ENCODE results near the gene ANKS1B.

The ANKS1B gene

DNA sequence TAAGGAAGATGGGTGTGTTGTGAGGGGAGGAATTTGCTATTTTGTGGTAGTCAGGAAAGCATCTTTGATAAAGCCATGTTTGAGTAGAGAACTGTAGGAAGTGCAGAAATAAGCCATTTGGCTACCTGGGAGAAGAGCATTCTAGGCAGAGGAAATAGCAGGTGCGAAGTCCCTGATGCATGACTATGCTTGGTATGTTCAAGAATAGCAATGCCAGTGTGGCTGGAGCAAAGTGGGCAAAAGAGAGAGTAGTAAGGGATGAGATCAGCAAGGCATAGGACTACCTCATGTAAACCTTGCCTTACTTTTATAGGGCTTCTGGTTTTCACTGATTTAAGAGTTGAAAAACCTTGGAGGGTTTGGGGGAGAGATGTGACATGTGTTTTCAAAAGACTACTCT, 702.6 kb downstream of the ANKS1B start:
- TF ChIP-seq, protein P1, sequence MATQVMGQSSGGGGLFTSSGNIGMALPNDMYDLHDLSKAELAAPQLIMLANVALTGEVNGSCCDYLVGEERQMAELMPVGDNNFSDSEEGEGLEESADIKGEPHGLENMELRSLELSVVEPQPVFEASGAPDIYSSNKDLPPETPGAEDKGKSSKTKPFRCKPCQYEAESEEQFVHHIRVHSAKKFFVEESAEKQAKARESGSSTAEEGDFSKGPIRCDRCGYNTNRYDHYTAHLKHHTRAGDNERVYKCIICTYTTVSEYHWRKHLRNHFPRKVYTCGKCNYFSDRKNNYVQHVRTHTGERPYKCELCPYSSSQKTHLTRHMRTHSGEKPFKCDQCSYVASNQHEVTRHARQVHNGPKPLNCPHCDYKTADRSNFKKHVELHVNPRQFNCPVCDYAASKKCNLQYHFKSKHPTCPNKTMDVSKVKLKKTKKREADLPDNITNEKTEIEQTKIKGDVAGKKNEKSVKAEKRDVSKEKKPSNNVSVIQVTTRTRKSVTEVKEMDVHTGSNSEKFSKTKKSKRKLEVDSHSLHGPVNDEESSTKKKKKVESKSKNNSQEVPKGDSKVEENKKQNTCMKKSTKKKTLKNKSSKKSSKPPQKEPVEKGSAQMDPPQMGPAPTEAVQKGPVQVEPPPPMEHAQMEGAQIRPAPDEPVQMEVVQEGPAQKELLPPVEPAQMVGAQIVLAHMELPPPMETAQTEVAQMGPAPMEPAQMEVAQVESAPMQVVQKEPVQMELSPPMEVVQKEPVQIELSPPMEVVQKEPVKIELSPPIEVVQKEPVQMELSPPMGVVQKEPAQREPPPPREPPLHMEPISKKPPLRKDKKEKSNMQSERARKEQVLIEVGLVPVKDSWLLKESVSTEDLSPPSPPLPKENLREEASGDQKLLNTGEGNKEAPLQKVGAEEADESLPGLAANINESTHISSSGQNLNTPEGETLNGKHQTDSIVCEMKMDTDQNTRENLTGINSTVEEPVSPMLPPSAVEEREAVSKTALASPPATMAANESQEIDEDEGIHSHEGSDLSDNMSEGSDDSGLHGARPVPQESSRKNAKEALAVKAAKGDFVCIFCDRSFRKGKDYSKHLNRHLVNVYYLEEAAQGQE (IDR thresholded peaks at IDR 0.05; ENCODE audit: low read depth): no peak
- TF ChIP-seq TCF12 (IDR thresholded peaks at IDR 0.05; ENCODE audit: low read depth) (no peak), EGR1 (IDR thresholded peaks at IDR 0.05) (no peak), CEBPB (IDR thresholded peaks at IDR 0.05) (no peak), NFIC (IDR thresholded peaks at IDR 0.05) (no peak), RAD21 (IDR thresholded peaks at IDR 0.05; ENCODE audit: low read depth) (no peak), CREB1 (IDR thresholded peaks at IDR 0.05; ENCODE audit: low read depth) (no peak), FOXM1 (IDR thresholded peaks at IDR 0.05; ENCODE audit: borderline replicate concordance, low read depth) (no peak), YY1 (IDR thresholded peaks at IDR 0.05; ENCODE audit: low read depth) (no peak), ZBTB7A (IDR thresholded peaks at IDR 0.05; ENCODE audit: low read depth) (no peak), TEAD4 (IDR thresholded peaks at IDR 0.05) (no peak), EP300 (IDR thresholded peaks at IDR 0.05; ENCODE audit: borderline replicate concordance) (no peak), MAX (IDR thresholded peaks at IDR 0.05) (no peak), TAF1 (IDR thresholded peaks at IDR 0.05; ENCODE audit: low read depth) (no peak)
- TF ChIP-seq, protein P2, sequence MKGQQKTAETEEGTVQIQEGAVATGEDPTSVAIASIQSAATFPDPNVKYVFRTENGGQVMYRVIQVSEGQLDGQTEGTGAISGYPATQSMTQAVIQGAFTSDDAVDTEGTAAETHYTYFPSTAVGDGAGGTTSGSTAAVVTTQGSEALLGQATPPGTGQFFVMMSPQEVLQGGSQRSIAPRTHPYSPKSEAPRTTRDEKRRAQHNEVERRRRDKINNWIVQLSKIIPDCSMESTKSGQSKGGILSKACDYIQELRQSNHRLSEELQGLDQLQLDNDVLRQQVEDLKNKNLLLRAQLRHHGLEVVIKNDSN (IDR thresholded peaks at IDR 0.05): no peak

DNA sequence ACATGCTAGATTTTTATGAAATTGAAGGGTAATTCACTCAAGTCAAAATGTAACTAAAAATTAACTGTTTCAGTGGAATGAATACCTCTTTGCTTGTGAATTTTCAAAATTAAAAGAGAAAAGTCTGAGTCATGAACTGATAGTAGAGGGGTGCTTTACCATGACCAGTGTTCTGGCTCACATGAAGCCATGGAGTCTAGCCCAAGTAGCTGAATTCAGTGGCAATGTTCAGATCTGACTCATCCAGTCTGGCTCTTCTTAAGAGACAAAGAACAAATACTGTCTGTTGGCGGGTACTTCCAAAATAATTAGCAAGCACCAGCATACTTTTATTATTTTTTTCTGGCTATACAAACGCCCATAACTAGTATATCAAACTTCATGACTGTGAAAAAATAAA, 703.5 kb downstream of the ANKS1B start:
- TF ChIP-seq NFIC (IDR thresholded peaks at IDR 0.05) (no peak), FOXM1 (IDR thresholded peaks at IDR 0.05; ENCODE audit: borderline replicate concordance, low read depth) (no peak), MAX (IDR thresholded peaks at IDR 0.05) (no peak), RAD21 (IDR thresholded peaks at IDR 0.05; ENCODE audit: low read depth) (no peak), ZBTB7A (IDR thresholded peaks at IDR 0.05; ENCODE audit: low read depth) (no peak), TCF12 (IDR thresholded peaks at IDR 0.05; ENCODE audit: low read depth) (no peak), CREB1 (IDR thresholded peaks at IDR 0.05; ENCODE audit: low read depth) (no peak), TEAD4 (IDR thresholded peaks at IDR 0.05) (no peak)
- TF ChIP-seq, protein P2 (IDR thresholded peaks at IDR 0.05): no peak
- TF ChIP-seq, protein P1 (IDR thresholded peaks at IDR 0.05; ENCODE audit: low read depth): no peak

GRCh38 chr12:99278899-99279298, 705.8 kb downstream of the ANKS1B start:
- no peak for TF ChIP-seq MAX (IDR thresholded peaks at IDR 0.05)
- no peak for TF ChIP-seq TCF12 (IDR thresholded peaks at IDR 0.05; ENCODE audit: low read depth)
- no peak for TF ChIP-seq FOXM1 (IDR thresholded peaks at IDR 0.05; ENCODE audit: borderline replicate concordance, low read depth)
- no peak for TF ChIP-seq TAF1 (IDR thresholded peaks at IDR 0.05; ENCODE audit: low read depth)
- no peak for TF ChIP-seq NFIC (IDR thresholded peaks at IDR 0.05)
- TF ChIP-seq EP300 (IDR thresholded peaks at IDR 0.05; ENCODE audit: borderline replicate concordance): no peak
- TF ChIP-seq, protein P1 (IDR thresholded peaks at IDR 0.05; ENCODE audit: low read depth): no peak

- TF ChIP-seq EGR1 (IDR thresholded peaks at IDR 0.05): no peak
- TF ChIP-seq NFIC (IDR thresholded peaks at IDR 0.05): no peak
- no peak for TF ChIP-seq TCF12 (IDR thresholded peaks at IDR 0.05; ENCODE audit: low read depth)
- TF ChIP-seq CEBPB (IDR thresholded peaks at IDR 0.05): no peak
- TF ChIP-seq FOXM1 (IDR thresholded peaks at IDR 0.05; ENCODE audit: borderline replicate concordance, low read depth): no peak
- TF ChIP-seq MAX (IDR thresholded peaks at IDR 0.05): no peak
- no peak for TF ChIP-seq YY1 (IDR thresholded peaks at IDR 0.05; ENCODE audit: low read depth)
- no peak for TF ChIP-seq RAD21 (IDR thresholded peaks at IDR 0.05; ENCODE audit: low read depth)
- TF ChIP-seq TAF1 (IDR thresholded peaks at IDR 0.05; ENCODE audit: low read depth): no peak
- no peak for TF ChIP-seq TEAD4 (IDR thresholded peaks at IDR 0.05)
- TF ChIP-seq ZBTB7A (IDR thresholded peaks at IDR 0.05; ENCODE audit: low read depth): no peak
- no peak for TF ChIP-seq EP300 (IDR thresholded peaks at IDR 0.05; ENCODE audit: borderline replicate concordance)
- no peak for TF ChIP-seq CREB1 (IDR thresholded peaks at IDR 0.05; ENCODE audit: low read depth)
Measured at GRCh38 chr12:99277591-99278379, 707.0 kb downstream of the ANKS1B start.
